Measurements from ENCODE around the gene TNP1.

TNP1 gene

DNA sequence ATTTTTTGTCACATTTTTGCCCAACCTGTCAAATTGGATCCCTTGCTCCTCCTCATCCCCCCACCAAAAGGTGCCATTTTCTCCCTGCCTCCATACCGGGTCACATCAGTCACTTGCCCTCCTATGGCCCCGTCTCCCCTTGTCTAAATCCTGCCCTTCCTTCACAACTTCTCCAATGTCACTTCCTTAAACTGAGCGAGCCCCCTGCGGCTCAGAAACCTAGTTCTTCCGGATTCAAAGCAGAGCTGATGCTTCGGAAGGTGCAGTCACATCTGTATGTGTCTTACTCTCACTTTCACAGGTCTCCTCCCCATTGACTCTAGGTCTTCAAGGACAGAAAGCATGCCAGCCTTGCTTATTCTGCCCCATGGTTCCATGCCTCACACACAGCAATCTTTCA, 22.1 kb downstream of the TNP1 start:
- no peak for DNase-seq

DNA sequence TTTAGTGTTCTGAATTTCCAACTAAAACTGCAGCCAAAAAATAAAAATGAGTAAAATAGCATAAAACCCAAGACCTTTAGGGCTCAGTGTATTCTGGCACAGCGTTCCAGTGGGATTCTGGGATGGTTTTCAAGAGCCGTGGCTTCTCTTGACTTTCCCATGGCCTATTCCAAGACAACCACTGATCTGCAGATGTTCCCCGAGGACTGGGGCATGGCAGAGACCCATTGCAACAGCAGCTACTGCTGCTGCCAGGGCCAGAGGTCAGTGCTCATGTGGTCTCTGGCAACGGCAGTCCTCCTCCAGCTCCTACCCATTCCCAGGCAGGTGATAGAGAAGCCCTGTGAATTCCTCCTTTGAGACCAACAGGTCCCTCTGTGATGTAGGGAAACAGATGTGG, 26.8 kb downstream of the TNP1 start:
- no peak for DNase-seq

DNA sequence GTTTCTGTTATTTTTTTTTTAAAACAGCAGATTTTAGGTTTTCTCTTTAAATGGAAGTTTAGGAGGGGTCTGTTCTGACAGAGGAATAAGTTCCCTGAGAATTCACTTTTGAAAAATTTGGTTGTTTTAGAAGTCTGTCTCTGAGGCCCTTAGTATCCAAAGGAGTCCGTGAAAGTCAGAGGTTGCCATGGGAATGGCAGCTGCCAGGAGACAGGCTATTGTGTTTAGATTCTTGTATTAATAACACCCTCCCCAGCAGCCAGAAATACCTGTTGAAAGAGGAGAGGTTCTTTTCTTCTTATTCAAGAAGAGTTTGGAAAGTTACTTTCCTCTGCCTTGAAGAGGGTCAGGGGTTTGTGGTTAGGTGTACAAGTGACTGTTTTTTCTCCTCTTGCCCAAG, 29.5 kb downstream of the TNP1 start:
- no peak for DNase-seq

DNA sequence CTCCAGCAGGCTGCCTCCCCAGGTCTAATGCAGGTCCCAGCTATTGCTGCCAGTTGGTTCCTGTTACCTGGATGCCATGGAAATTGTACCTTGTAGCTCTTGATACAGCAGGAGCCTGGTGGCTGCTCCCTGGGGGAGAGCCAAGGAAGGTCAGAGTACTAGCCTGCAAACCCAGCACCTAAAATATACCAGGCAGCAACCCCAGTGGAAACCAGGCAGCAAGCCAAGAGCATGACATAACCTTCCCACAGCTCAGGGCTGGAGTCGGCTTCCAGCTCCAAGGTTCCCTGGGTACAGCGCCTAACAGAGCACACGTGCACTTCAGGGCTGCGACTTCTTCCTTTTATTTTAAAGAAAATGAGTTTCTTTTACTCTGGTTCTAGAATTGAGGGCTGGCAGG, 30.3 kb downstream of the TNP1 start:
- no peak for DNase-seq

DNA sequence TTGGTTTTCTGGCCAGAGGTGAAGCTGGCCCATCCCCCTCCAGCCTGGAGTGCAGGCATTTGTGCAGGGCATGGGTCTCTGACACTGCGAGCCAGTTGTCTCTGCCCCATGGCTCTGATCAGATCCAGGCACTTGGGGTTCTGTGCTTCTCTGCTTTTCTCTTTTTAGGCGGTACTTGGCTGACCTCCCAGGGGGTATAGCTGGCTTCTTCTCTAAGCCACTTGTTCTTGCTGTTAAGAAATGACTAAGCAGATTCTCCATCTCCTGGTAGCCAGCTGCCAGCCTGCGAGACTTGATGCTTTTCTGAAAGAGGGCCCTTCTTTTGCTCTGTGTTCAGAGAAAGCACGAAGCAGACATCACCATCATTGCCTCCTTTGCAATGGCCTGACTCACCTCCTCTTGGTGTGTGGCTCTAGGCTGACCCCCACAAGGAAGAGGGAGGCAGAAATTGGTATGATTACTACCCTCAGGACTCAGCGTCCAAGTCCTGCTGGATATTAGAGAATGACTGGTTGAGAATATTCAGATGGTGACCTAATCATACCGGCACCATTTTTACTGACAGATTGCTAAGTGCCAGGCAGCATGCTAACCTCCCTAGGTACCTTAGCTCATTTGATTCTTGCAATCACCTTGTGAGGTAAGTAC, 32.7 kb downstream of the TNP1 start:
- DNase-seq: no peak

DNA sequence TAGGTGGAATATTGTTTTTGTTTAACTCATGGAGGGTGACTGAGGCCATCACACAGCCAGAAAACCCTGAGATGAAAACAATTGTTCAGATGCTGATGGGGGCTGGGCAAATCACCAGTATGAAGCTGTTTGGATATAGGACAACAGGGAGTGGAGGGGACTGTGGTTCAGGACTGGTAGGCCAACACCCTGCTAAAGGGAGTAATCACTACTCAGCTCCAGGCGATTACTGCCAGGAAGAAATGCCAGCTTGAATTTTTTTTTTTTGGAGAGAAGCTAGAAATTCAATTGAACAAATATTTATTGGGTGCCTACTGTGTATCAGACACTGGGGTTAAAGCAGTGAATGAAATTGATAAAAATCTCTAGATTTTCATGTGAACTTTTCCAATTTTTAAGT, 37.4 kb downstream of the TNP1 start:
- DNase-seq: no peak

DNA sequence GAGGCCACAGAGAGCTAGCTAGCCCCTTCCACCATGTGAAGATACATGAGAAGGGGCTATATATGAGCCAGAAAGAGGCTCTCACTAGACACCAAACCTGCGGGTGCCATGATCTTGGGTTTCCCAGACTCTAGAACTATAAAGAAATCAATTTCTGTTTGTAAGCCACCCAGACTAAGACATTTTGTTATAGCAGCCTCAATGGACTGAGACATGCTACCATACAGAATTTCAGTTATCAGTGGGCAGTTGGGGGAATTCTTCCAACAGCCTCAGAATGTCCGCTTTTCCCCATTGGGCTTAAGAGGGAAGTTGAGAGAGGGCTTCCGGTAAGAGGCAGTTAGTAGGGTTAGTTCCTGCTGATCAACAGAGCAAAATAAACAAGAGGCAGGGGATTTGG, 39.2 kb downstream of the TNP1 start:
- DNase-seq: no peak

DNA sequence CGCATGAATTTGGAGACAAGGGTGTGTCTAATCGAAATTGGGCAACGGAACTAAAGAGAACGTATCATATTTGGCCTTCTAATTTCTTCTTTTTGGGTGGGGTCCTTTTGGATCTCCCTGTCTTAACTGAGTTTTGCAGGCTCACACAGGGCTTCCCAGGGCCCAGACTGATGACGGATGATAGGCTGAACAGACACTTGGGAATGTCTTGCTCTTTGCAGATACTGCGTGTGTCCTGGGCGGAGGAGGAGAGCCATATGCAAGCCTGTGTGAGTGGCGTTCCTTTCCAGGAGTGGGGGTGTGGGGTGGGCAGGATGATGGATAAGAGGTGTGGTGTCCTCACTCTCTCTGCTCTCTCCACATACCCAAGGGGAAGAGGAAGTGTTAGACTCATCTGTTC, 40.1 kb downstream of the TNP1 start:
- DNase-seq: no peak

DNA sequence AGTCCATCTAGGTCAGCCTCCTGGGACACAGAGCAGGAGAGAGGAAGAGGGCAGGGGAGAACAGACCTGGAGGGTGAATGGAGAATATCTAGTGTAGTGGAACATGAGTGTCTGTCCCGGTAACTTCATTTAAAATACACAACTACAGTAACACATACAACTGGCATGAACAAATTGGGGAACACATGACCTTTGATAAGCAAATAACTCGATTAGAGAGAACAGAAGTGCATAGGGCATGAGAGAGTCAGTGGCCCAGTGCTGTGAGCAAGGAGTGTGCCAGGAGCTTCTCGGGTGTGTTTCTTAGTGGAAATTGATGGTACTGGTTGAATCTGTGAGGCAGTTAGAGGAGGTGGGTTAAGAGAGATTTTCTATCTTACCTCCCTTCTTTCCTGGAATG, 40.8 kb downstream of the TNP1 start:
- no peak for DNase-seq

DNA sequence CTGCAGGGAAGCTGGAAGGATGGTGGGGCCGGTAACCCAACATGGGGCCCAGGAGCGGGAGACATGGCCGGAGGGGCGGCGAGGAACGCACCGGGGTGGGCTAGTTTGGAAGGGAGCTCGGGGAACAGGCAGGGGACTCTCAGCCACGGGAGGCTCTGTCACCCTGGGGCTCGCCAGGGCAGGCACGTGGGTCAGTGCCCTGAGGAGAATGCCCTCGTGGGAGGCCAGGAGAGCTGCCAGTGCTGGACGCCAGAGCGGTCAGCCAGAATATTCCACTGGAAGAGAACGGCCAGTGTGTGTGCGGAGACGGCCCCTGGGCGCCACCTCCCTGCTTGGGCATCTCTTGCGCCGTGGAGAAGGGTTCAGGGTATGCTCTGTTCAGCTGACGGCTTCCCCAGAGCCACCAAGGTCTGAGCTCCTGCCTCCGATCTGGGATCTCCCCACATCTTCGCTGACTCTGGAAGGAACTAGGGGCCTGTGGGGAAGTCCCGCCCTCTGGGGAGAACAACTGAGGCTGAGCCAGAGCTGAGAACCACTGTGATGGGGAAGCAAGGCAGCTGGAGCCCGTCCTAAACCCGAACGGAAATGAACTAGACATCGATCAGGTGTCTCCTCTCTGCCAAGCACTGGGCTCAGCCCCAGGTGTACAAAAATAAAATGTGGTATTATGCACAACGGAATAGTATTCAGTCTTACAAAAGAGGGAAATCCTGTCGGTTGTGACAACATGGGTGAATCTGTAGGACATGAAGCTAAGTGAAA, 49.3 kb downstream of the TNP1 start:
- DNase-seq: no peak

All from activated CD4-positive, alpha-beta T cell treated with anti-CD3 and anti-CD28 coated beads, Interleukin-2, Interleukin-6, amounts not matched to agents 100 ng/mL and 50 ng/mL, durations not matched to agents 16 hours and 8 hours (primary cell).